CD4-positive, alpha-beta memory T cell (primary cell): ENCODE data around the gene CPEB4. TPM values are rescaled to one million over a fixed set of nuclear protein-coding genes. Genes with fewer than 3 reads are reported as not detected.
A peak's percentile ranks its signal among the peaks of the same experiment; 100 is the strongest.

ENCODE experiments used
- CTCF ChIA-PET: fragments of 350-600 bp; sonication (Branson Sonifier 250); formaldehyde crosslinking; loops from one replicate; lab custom pipeline; 2021; ENCODE audit warnings: inconsistent platforms; ENCODE audit not compliant: partially characterized antibody; lab: Charles Lee
- POLR2A ChIA-PET: fragments of 350-600 bp; sonication (Branson Sonifier 250); formaldehyde crosslinking; loops from one replicate; lab custom pipeline; 2021; ENCODE audit not compliant: partially characterized antibody; lab: Charles Lee
- DNase-seq, 5 donors: peaks; one replicate each; pipeline versions ENCODE4 v3.0.0 to v3.0.0-alpha.2; 2020 to 2022; ENCODE audit warnings: mixed read lengths in 1 of 5
- H3K27ac ChIP-seq: one replicate; pipeline ENCODE4 v1.7.0; 2013; ENCODE audit warnings: low read depth, low read length
- H3K27me3 ChIP-seq: 2 replicates; pipeline ENCODE4 v1.7.0; 2013; ENCODE audit warnings: mild to moderate bottlenecking, low read length, moderate library complexity; ENCODE audit not compliant: insufficient read depth
- H3K36me3 ChIP-seq: 2 replicates; pipeline ENCODE4 v1.7.0; 2013; ENCODE audit warnings: mild to moderate bottlenecking, low read length, moderate library complexity; ENCODE audit not compliant: insufficient read depth
- H3K4me1 ChIP-seq: 2 replicates; pipeline ENCODE4 v1.7.0; 2013; ENCODE audit warnings: mild to moderate bottlenecking, low read length, moderate library complexity; ENCODE audit not compliant: insufficient read depth
- H3K4me3 ChIP-seq, 2 donors: one replicate each; pipeline ENCODE4 v1.7.0; 2013; ENCODE audit warnings: low read length in 2 of 2, mild to moderate bottlenecking in 1 of 2
- H3K9me3 ChIP-seq, 2 donors: one replicate each; pipeline ENCODE4 v1.7.0; 2013; ENCODE audit warnings: low read length in 2 of 2, control low read depth in 1 of 2; ENCODE audit not compliant: control insufficient read depth in 1 of 2
- H3K27ac Mint-ChIP-seq, 7 donors: one replicate each; pipeline ENCODE4 v1.8.0; 2020 to 2021; ENCODE audit warnings: mixed read lengths in 7 of 7, mild to moderate bottlenecking in 6 of 7, inconsistent platforms in 3 of 7, moderate library complexity in 3 of 7
- H3K27me3 Mint-ChIP-seq, 2 donors: one replicate each; pipeline ENCODE4 v1.8.0; 2020 to 2021; ENCODE audit warnings: mixed read lengths in 2 of 2
- H3K36me3 Mint-ChIP-seq, 2 donors: one replicate each; pipeline ENCODE4 v1.8.0; 2020 to 2021; ENCODE audit warnings: mixed read lengths in 2 of 2, inconsistent platforms in 1 of 2, mild to moderate bottlenecking in 1 of 2
- H3K4me1 Mint-ChIP-seq, 4 donors: one replicate each; pipeline ENCODE4 v1.8.0; 2020 to 2021; ENCODE audit warnings: mixed read lengths in 4 of 4, mild to moderate bottlenecking in 1 of 4
- H3K4me3 Mint-ChIP-seq, 8 donors: one replicate each; pipeline ENCODE4 v1.8.0; 2020 to 2021; ENCODE audit warnings: mixed read lengths in 8 of 8, mild to moderate bottlenecking in 7 of 8, moderate library complexity in 6 of 8, inconsistent platforms in 3 of 8
- H3K9me3 Mint-ChIP-seq, 8 donors: one replicate each; pipeline ENCODE4 v1.8.0; 2020 to 2021; ENCODE audit warnings: mixed read lengths in 8 of 8, mild to moderate bottlenecking in 5 of 8, inconsistent platforms in 3 of 8, moderate library complexity in 1 of 8
- intact Hi-C: fragments of 100-400 bp; cut with micrococcal nuclease; formaldehyde crosslinking; loops from one replicate; pipeline ENCODE4 v1.15.1; 2023
- polyA plus RNA-seq, 2 donors: library from polyadenylated mRNA; unstranded; fragments of 300-500 nt; fragmentation: Illumina TruSeq; gene quantifications; one replicate each; pipeline ENCODE4 v1.2.3, GENCODE V29; 2021
- total RNA-seq, 2 experiments: library from RNA; stranded (reverse); gene quantifications; one replicate each; pipeline ENCODE4 v1.2.3, GENCODE V29; 2021

CPEB4 gene
- total and polyA plus RNA-seq, 4 experiments from 2014 or later, result 1.9 to 18.3 (median 11.6) TPM

GRCh38 chr5:174010365-174010764, 122.2 kb downstream of the CPEB4 start:
- Mint-ChIP-seq H3K4me3 (no peak overlapping the region), H3K4me1 (no peaks in the 10 kb centered on the region), H3K36me3 (no peaks in the 10 kb centered on the region), H3K9me3 (peaks cover 0 to 5% (median 0%) of the 10 kb centered on the region in 8 donors), H3K27ac (peak overlapping the region in 1 of 7 donors; percentile 52), H3K27me3 (peaks cover 4 to 6% of the 10 kb centered on the region in 2 donors)
- Histone ChIP-seq H3K4me1 (no peaks in the 10 kb centered on the region), H3K27me3 (no peaks in the 10 kb centered on the region), H3K9me3 (no peaks in the 10 kb centered on the region), H3K36me3 (no peaks in the 10 kb centered on the region), H3K27ac (no peak overlapping the region), H3K4me3 (no peak overlapping the region)
- no peak for DNase-seq
- intact Hi-C loops, result no loop called here
- CTCF ChIA-PET, result interaction anchor here (0.7 kb wide), 1 partner anchor 784 kb away, joined by 3 read pairs; no protein-coding TSS in a partner anchor
- POLR2A ChIA-PET, result no interaction called here

- Histone ChIP-seq H3K27ac (no peak overlapping the region), H3K4me1 (no peaks in the 10 kb centered on the region), H3K27me3 (no peaks in the 10 kb centered on the region), H3K9me3 (no peaks in the 10 kb centered on the region), H3K36me3 (no peaks in the 10 kb centered on the region), H3K4me3 (no peak overlapping the region)
- ChIA-PET POLR2A (no interaction called here), CTCF (no interaction called here)
- H3K4me3 Mint-ChIP-seq, result no peak overlapping the region
- H3K36me3 Mint-ChIP-seq, result no peaks in the 10 kb centered on the region
- H3K27me3 Mint-ChIP-seq, result peaks cover 0 to 3% of the 10 kb centered on the region in 2 donors
- H3K4me1 Mint-ChIP-seq, result no peaks in the 10 kb centered on the region
- peaks cover 0 to 5% (median 0%) of the 10 kb centered on the region in 8 donors for H3K9me3 Mint-ChIP-seq
- H3K27ac Mint-ChIP-seq, result no peak overlapping the region
- intact Hi-C loops, result no loop called here
- DNase-seq, result no peak
These were observed 123.3 kb downstream of the CPEB4 start for GRCh38 chr5:174011441-174011840.

Other genes starting within 250 kb of the CPEB4 start
- gene C5orf47, start 100.8 kb downstream of the CPEB4 start, total RNA-seq, result not detected
- not detected for gene C5orf47, start 100.8 kb downstream of the CPEB4 start, polyA plus RNA-seq
- gene NSG2, start 157.4 kb downstream of the CPEB4 start, total RNA-seq, result not detected
- not detected for gene NSG2, start 157.4 kb downstream of the CPEB4 start, polyA plus RNA-seq